Cardiac fibroblast (primary cell): ENCODE results near the gene FRMD5.

Experiments
- DNase-seq, 2 donors: peaks; one replicate each; pipeline versions ENCODE4 v3.0.0 to v3.0.0-alpha.2; 2010; ENCODE audit warnings: low read depth in 2 of 2
- H3K4me3 ChIP-seq, 2 donors: replicated peaks in 1 of 2; 1 replicate in 1 of 2; 2 replicates in 1 of 2; pipeline ENCODE4 v1.5.1; 2011; ENCODE audit warnings: low read depth in 2 of 2, low read length in 2 of 2, mild to moderate bottlenecking in 2 of 2, moderate library complexity in 1 of 2
- TF ChIP-seq, protein P1 (sequence below): IDR thresholded peaks from one replicate; pipeline ENCODE4 v1.5.1; 2011; ENCODE audit warnings: low read depth, mild to moderate bottlenecking, low read length, inconsistent platforms

The FRMD5 gene

GRCh38 chr15:44144184-44144583 is 50.9 kb downstream of the FRMD5 start:
- H3K4me3 ChIP-seq, result no peak overlapping the region
- TF ChIP-seq, protein P1, sequence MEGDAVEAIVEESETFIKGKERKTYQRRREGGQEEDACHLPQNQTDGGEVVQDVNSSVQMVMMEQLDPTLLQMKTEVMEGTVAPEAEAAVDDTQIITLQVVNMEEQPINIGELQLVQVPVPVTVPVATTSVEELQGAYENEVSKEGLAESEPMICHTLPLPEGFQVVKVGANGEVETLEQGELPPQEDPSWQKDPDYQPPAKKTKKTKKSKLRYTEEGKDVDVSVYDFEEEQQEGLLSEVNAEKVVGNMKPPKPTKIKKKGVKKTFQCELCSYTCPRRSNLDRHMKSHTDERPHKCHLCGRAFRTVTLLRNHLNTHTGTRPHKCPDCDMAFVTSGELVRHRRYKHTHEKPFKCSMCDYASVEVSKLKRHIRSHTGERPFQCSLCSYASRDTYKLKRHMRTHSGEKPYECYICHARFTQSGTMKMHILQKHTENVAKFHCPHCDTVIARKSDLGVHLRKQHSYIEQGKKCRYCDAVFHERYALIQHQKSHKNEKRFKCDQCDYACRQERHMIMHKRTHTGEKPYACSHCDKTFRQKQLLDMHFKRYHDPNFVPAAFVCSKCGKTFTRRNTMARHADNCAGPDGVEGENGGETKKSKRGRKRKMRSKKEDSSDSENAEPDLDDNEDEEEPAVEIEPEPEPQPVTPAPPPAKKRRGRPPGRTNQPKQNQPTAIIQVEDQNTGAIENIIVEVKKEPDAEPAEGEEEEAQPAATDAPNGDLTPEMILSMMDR, result no peak
- DNase-seq, result no peak

GRCh38 chr15:44137750-44138149 is 57.3 kb downstream of the FRMD5 start:
- no peak overlapping the region for H3K4me3 ChIP-seq
- TF ChIP-seq, protein P1, result no peak

GRCh38 chr15:44136991-44137477 is 58.0 kb downstream of the FRMD5 start:
- no peak for DNase-seq
- TF ChIP-seq, protein P1, result no peak
- H3K4me3 ChIP-seq, result no peak overlapping the region

More at GRCh38 chr15:44137750-44138149, 57.3 kb downstream of the FRMD5 start:
- DNase-seq, result peak; percentile 28 to 53

DNA sequence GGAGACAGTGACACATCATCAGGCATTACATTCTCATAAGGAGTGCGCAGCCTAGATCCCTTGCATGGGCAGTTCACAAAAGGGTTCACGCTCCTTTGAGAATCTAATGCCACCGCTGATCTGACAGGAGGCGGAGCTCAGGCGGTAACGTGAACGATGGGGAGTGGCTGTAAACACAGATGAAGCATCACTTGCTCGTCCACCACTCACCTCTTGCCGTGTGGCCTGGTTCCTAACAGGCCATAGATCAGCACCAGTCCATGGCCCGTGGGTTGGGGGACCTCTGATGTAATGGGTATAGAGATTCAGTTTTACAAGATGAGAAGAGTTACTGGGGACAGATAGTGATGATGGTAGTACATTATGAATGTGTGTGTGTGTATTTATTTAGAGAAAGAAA is 63.0 kb downstream of the FRMD5 start:
- no peak for DNase-seq
- TF ChIP-seq, protein P1, result no peak
- no peak overlapping the region for H3K4me3 ChIP-seq

DNA sequence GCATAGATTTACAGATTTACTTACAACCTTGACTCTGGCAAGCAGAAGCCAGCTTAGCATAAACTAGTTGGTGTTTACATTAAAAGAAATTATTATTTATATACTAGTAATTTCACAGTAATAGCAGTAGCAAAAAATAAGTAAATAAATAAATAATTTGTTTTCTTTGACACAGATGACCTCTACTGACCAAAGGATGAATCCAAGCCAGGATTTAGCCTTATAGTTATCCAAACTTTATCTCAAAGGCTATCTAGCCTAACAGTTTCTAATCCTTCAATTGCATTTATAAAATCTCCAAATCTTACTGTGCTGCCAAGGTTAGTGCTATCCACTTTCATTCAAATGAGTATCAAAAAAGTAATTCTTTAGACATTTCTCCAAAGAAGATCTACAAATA is 64.3 kb downstream of the FRMD5 start:
- no peak overlapping the region for H3K4me3 ChIP-seq
- DNase-seq, result peak in 1 of 2 donors; percentile 15
- TF ChIP-seq, protein P1, result peak; percentile 12

GRCh38 chr15:44129911-44130310 is 65.2 kb downstream of the FRMD5 start:
- TF ChIP-seq, protein P1, result no peak
- DNase-seq, result no peak
- H3K4me3 ChIP-seq, result no peak overlapping the region

GRCh38 chr15:44128443-44128842 is 66.6 kb downstream of the FRMD5 start:
- DNase-seq, result no peak
- no peak overlapping the region for H3K4me3 ChIP-seq
- TF ChIP-seq, protein P1, result no peak
